SH-SY5Y (cell line): ENCODE results near the gene PPP2R5C.

Source experiments
- GATA2 ChIP-seq: IDR thresholded peaks from 2 replicates; pipeline ENCODE4 v1.6.1; 2011; ENCODE audit warnings: mild to moderate bottlenecking, low read depth, low read length
- GATA3 ChIP-seq: IDR thresholded peaks from 2 replicates; pipeline ENCODE4 v1.6.1; 2011; ENCODE audit warnings: low read depth, mild to moderate bottlenecking, low read length, moderate library complexity

The PPP2R5C gene

GRCh38 chr14:101761032-101761880, at the start of gene PPP2R5C:
Gene PPP2R5C (plus strand): TSS chr14:101761709. CDS start chr14:101761894, 185 bp downstream.
- TF ChIP-seq GATA3 (no peak), GATA2 (no peak)

- TF ChIP-seq GATA3 (no peak), GATA2 (no peak)
These were observed 47.7 kb upstream of the PPP2R5C start for GRCh38 chr14:101713621-101714349.

GRCh38 chr14:101714394-101714793, 47.1 kb upstream of the PPP2R5C start:
- TF ChIP-seq GATA2 (no peak), GATA3 (no peak)

DNA sequence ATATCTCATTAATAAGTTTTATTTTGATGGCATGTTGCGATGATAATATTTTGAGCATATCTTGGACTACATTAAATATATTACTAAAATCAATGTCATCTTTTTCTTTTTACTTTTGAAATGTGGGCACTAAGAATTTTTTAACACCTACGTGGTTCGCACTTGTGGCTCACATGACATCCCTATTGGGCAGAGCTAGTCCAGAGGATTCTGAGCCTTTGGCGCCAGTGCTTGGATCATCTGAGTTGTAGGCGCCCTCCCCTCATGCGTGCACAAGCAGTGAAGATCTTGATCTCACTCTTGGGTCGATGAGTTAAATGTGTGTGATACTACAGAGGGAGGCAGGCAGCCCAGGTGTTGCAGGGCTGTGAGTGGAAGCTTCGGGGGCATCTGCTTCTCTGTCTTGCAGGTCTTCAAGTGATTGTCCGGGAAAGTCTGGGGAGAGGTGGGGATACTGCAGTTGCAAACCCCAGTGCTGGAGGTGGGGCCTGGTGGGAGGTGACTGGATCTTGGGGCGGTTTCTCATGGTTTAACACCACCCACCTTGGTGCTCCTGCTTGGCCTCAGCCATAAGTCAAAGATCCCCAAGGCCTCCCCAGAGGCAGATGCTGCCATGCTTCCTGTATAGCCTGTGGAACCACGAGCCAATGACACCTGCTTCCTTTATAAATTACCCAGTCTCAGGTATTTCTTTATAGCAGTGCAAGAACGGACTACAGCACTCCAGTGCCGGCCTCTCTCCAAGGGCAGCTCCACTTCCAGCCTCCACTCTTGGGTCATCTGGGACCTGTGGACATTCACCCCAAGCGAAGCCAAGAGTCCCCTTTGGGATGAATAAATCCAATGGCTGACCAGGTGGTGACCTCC, 46.1 kb upstream of the PPP2R5C start:
- no peak for TF ChIP-seq GATA2
- TF ChIP-seq GATA3, result no peak

DNA sequence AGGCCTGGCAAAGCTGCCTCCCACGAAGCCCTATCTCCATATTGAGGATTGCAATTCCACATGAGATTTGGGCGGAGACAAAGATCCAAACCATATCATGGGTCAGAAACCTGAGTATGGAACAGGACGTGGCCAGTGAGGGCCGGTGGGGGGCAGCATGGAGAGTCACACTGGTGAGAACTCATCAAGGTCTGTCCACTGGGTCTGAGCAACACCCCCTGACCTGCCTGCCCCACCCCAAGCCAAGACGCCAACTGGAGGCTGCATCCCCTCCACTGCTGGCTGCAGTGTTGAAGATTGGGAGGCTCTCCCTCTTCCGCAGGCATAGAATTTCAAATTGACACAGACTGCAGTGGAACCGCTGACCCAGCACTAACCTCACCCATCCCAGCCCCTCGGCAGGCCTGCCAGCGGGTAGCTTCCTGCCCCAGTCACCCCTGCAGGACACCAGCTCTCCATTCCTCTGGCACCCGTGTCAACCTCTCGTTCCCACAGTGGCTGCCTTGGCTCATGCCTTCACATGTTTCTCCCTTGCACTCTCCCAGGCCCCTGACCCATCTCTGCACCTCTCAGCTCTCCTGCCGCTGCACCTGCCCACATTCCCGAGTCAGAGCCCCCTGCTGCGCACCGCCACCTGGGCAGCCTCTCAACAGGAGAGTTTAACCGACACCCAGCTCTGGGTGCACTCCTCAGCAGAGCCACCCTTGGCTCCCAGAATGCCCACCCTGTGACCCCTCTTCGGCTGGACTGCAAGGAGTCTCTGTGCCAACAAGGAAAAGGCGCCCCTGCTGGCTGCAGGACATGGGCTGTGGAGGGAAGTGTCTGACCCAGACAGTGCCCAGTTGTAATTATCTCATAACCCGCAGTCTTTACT, 45.2 kb upstream of the PPP2R5C start:
- no peak for TF ChIP-seq GATA2
- no peak for TF ChIP-seq GATA3

DNA sequence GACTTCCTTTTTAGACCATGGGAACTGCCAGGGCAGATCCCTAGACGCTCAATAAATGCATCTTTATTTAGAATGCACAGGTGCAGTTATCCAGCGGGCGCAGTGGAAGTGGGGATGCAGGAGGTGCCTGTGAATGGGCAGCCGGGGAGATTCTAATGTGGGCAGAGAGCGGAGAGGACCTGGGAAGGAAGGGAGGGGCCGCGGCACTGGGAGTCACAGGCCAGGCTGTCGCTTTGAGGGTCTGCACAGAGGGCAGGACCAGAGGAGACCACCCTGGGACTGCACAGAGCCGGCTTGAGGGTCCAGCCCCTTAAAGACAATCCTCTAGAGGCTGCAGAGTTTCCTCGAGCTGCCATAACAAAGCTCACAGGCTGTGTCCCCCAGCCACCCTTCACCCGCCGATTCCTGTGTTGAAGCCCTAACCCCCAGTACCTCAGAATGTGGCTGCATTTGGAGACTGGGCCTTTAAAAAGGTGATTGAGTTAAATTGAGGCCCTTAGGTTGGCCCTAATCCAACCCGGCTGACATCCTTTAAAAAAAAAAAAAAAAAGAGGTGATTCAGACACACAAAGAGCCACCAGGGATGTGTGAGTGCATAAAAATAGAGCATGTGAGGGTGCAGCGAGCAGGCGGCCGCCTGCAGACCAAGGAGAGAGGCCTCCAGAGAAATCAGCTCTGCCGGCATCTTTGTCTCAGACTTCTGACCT, 44.4 kb upstream of the PPP2R5C start:
- TF ChIP-seq GATA3, result no peak
- TF ChIP-seq GATA2, result no peak

DNA sequence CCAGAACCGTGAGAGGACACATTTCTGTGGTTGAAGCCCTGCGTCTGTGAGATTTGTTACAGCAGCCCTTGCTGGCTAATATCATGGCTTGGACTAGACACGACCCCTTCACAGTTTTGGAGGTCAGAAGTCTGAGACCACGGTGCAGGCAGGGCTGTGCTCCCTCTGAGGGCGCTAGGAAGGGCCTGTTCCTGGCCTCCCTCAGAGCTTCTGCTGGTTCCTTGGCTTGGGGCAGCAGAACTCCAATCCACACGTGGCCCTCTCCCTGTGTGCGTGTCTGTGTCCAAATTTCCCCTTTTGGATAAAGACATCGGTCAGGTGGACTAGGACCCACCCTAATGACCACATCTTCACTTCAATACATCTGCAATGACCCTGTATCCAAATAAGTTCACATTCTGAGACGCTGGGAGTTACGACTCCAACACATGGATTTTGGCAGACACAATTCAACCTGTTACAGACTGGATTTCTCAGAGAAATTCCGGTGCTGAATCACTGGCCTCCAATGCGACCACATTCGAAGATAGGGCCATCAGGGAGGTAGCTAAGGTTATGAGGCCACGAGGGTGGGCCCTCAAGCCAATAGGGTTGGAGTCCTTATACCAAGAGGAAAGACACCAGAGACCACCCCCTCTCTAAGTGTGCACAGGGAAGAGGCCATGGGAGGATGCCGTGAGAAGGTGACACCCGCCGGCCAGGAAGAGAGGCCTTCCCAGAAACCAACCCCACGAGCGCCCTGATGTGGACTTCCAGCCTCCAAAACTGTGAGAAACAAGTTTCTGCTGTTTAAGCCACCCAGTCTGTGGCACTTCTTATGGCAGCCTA, 43.6 kb upstream of the PPP2R5C start:
- TF ChIP-seq GATA2, result no peak

GRCh38 chr14:101719045-101719645, 42.4 kb upstream of the PPP2R5C start:
- TF ChIP-seq GATA3 (no peak), GATA2 (no peak)

DNA sequence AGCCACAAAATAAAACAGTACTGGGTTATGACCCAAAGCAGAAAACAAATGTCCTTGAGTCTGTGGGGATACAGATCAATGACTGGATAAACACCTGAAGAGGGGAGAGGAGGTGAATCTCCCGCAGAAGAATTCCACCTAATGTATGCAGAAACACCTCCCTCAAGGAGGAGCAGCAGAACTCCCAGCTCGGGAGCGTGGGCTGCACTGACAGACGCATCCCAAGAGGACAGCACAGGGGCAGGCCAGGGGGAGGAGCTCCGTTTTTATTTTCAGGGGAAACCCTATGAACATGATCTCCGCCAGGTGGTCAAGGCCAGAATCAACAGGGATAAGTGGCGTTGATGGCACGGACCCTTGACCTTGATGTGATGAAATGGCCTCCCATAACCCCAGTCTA, 41.8 kb upstream of the PPP2R5C start:
- TF ChIP-seq GATA3, result no peak
- no peak for TF ChIP-seq GATA2

GRCh38 chr14:101721111-101721510, 40.4 kb upstream of the PPP2R5C start:
- TF ChIP-seq GATA3, result no peak

DNA sequence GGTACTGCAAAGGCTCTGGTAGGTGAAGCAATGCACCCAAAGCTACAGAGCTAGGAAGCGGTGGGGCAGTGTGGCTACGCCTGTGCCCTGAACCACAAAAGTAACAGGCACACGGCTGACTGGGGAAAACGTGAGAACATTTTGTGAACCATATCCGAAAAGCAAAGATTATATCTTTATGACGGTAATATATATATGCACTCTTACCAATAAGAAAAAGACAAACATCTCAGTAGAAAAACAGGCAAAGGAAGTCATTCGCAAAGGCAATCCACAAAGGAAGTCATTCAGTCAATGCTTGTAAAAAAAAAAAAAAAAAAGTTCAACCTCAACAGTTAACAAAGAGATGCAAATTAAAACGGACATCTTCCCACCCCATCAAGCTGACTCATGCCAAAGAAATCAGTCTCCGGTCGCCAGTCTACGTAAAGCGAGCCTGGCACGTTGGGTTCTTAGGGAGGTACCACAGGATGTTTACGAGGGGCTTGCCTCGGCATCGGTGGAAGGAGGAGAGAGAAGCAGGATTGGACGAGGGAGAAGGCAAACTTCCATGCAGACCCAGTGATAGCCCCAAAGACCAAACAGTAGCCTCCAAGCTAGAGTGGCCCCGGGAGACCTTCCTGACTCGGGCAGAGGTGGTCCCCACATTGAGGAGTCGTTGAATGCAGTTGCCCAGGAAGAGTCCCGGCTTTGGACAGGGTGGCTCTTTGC, 39.4 kb upstream of the PPP2R5C start:
- TF ChIP-seq GATA3 (no peak), GATA2 (no peak)

DNA sequence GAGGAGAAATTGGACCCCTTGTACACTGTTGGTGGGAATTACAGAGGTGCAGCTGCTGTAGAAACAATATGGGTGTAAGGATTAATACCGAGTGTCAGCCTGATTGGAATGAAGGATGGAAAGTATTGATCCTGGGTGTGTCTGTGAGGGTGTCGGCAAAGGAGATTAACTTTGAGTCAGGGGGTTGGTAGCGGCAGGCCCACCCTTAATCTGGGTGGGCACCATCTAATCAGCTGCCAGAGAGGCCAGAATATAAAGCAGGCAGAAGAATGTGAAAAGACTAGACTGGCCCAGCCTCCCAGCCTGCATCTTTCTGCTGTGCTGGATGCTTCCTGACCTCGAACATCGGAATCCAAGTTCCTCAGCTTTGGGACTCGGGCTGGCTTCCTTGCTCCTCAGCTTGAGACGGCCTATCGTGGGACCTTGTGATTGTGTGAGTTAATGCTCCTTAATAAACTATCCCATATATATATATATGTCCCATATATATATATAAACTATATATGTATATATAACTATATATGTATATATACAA, 38.4 kb upstream of the PPP2R5C start:
- TF ChIP-seq GATA2, result no peak
- TF ChIP-seq GATA3, result no peak
